Body of pancreas (tissue), 4 donors: Measurements from ENCODE around the gene ISM1. TPM values are rescaled to one million over a fixed set of nuclear protein-coding genes. Genes with fewer than 3 reads are reported as not detected.

ENCODE experiments used
- ATAC-seq: fragments of 150-250 bp; one replicate; pipeline ENCODE4 v1.9.1; 2016
- DNase-seq, 4 donors: peaks; one replicate each; pipeline ENCODE4 v3.0.0-alpha.2; 2019
- H3K27ac ChIP-seq, 4 donors: fragments of 200-600 bp; sonication (generic); 1 replicate in 3 of 4; 2 replicates in 1 of 4; pipeline versions ENCODE4 v1.5.1 to v1.6.1; 2016 to 2019; ENCODE audit warnings: mild to moderate bottlenecking in 1 of 4, mixed read lengths in 1 of 4, moderate library complexity in 1 of 4
- H3K27me3 ChIP-seq, 2 donors: fragments of 200-600 bp; sonication (generic); one replicate each; pipeline ENCODE4 v1.6.0; 2016; ENCODE audit warnings: mild to moderate bottlenecking in 1 of 2
- H3K36me3 ChIP-seq, 2 donors: fragments of 200-600 bp; sonication (generic); replicated peaks in 1 of 2; 2 replicates each; pipeline ENCODE4 v1.5.1; 2016; ENCODE audit warnings: low read depth in 2 of 2; ENCODE audit not compliant: insufficient read depth in 1 of 2
- H3K4me1 ChIP-seq: fragments of 200-600 bp; sonication (generic); one replicate; pipeline ENCODE4 v1.6.0; 2016
- H3K4me3 ChIP-seq, 2 donors: fragments of 200-600 bp; sonication (generic); 1 replicate in 1 of 2; 2 replicates in 1 of 2; pipeline ENCODE4 v1.5.1; 2016 to 2019
- H3K9me3 ChIP-seq, 3 donors: fragments of 200-600 bp; sonication (generic); 1 replicate in 2 of 3; 2 replicates in 1 of 3; pipeline ENCODE4 v1.5.1; 2016
- CTCF ChIP-seq, 7 experiments: fragments of 450-650 bp in 4 of 7; fragments of 200-600 bp in 3 of 7; sonication (generic) in 3 of 7; IDR thresholded peaks; one replicate each; pipeline ENCODE4 v1.5.1; 2016 to 2019; ENCODE audit warnings: antibody characterized with exemption in 7 of 7
- POLR2A ChIP-seq, 3 donors: fragments of 450-650 bp; IDR thresholded peaks; one replicate each; pipeline ENCODE4 v1.6.1; 2016; ENCODE audit warnings: antibody characterized with exemption in 3 of 3, mild to moderate bottlenecking in 2 of 3
- WGBS, 2 donors: methylation state at CpG; one replicate each; pipeline ENCODE4 v1.1.5; 2017; 5-methylcytosine and 5-hydroxymethylcytosine counted together
- intact Hi-C: fragments of 100-400 bp; cut with DNase I; formaldehyde crosslinking; loops from one replicate; pipeline ENCODE4 v1.15.1; 2023
- total RNA-seq, 2 donors: library from RNA; depleted of rRNA; stranded (reverse); fragments of >200 nt; gene quantifications; one replicate each; pipeline ENCODE4 v1.1.0, GENCODE V29; 2016

ISM1 gene
- total RNA-seq, 2 donors from 2014 or later = 2.6 to 3.1 TPM

GRCh38 chr20:13331536-13331935, 110.5 kb downstream of the ISM1 start:
- ATAC-seq (no peak), DNase-seq (no peak)
- peaks cover 4% of the 10 kb centered on the region for H3K4me1 ChIP-seq
- no peaks in the 10 kb centered on the region for H3K36me3 ChIP-seq
- H3K4me3 ChIP-seq = no peak overlapping the region
- 80 to 86% methylated on average over 1 of the region's 1 CpG for WGBS, 2 donors
- TF ChIP-seq POLR2A (IDR thresholded peaks at IDR 0.05) = no peak
- no peak for TF ChIP-seq CTCF (IDR thresholded peaks at IDR 0.05)
- H3K27me3 ChIP-seq = no peaks in the 10 kb centered on the region
- no peak overlapping the region for H3K27ac ChIP-seq
- H3K9me3 ChIP-seq = peaks cover 0 to 6% (median 0%) of the 10 kb centered on the region in 3 donors
- intact Hi-C loops = no loop called here

- DNase-seq (no peak), ATAC-seq (no peak)
- Histone ChIP-seq H3K27ac (peak overlapping the region in 2 of 4 donors; percentile 27 to 42), H3K4me1 (peaks cover 4% of the 10 kb centered on the region), H3K9me3 (no peaks in the 10 kb centered on the region), H3K27me3 (no peaks in the 10 kb centered on the region), H3K4me3 (no peak overlapping the region), H3K36me3 (no peaks in the 10 kb centered on the region)
- TF ChIP-seq POLR2A (IDR thresholded peaks at IDR 0.05) (no peak), CTCF (IDR thresholded peaks at IDR 0.05) (no peak)
- intact Hi-C loops = no loop called here
- WGBS, 2 donors = 55% methylated on average over 2 of the region's 2 CpGs
These were observed 112.0 kb downstream of the ISM1 start for GRCh38 chr20:13333036-13333435.

GRCh38 chr20:13333793-13334192, 112.7 kb downstream of the ISM1 start:
- Histone ChIP-seq H3K36me3 (no peaks in the 10 kb centered on the region), H3K9me3 (no peaks in the 10 kb centered on the region), H3K27me3 (no peaks in the 10 kb centered on the region), H3K27ac (peak overlapping the region in 1 of 4 donors; percentile 42), H3K4me3 (no peak overlapping the region), H3K4me1 (peaks cover 4% of the 10 kb centered on the region)
- no peak for DNase-seq
- WGBS, 2 donors = 47 to 50% methylated on average over 3 of the region's 3 CpGs
- TF ChIP-seq CTCF (IDR thresholded peaks at IDR 0.05) (no peak), POLR2A (IDR thresholded peaks at IDR 0.05) (no peak)
- ATAC-seq = no peak
- intact Hi-C loops = no loop called here

GRCh38 chr20:13336308-13337089, 115.4 kb downstream of the ISM1 start:
- peak in 2 of 4 donors; percentile 17 to 24 for DNase-seq
- TF ChIP-seq POLR2A (IDR thresholded peaks at IDR 0.05) (no peak), CTCF (IDR thresholded peaks at IDR 0.05) (no peak)
- no peaks in the 10 kb centered on the region for H3K9me3 ChIP-seq
- intact Hi-C loops = no loop called here
- peaks cover 4% of the 10 kb centered on the region for H3K4me1 ChIP-seq
- no peaks in the 10 kb centered on the region for H3K36me3 ChIP-seq
- peak; percentile 81 for ATAC-seq
- no peaks in the 10 kb centered on the region for H3K27me3 ChIP-seq
- H3K27ac ChIP-seq = peak overlapping the region in 2 of 4 donors; percentile 46 to 62
- 62 to 65% methylated on average over 4 of the region's 4 CpGs for WGBS, 2 donors
- H3K4me3 ChIP-seq = no peak overlapping the region
